ENCODE measurements around the gene FUT7. TPM values are rescaled to one million over a fixed set of nuclear protein-coding genes. Genes with fewer than 3 reads are reported as not detected.

The FUT7 gene
- total RNA-seq, 2 donors from 2014 or later: 1.6 to 1.8 TPM

DNA sequence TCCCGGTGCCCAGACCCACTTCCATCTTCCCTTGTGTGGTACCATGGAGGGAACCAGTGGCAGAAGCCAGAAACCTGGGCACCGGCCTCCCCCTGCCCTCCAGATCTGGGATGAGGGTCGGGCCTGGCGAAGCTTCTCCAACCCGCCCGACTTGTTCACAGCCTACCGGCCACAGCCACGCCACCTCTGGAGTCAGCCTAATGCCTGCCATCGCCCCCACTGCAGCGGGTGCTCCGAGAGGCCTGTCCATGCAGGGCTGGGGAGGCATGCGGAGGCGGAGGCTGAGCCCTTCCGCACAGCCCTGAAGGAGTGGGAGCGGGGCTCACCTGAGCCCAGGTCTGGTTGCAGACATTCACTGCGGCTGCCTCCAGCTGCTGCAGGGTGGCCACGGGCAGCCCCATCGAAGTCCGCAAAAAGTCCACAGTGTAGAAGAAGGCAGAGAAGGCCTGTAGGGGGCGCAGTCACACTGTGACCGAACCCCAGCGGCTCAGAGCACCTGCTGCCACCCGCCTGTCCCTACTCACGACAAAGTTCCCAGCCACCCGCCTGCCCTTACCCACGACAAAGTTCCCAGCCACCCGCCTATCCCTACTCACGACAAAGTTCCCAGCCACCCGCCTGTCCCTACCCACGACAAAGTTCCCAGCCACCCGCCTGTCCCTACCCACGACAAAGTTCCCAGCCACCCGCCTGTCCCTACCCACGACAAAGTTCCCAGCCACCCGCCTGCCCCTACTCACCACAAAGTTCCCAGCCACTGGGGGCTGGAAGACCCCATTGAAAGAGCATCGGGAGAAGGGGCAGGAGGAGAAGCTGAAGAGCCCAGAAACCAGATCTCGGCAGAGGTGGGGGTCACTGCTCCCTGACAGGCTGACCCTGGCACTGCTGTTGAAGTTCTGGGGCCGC is 17.9 kb upstream of the FUT7 start:
- Mint-ChIP-seq H3K4me1 (ENCODE audit: low read depth) (peaks cover 8% of the 10 kb centered on the region), H3K27ac (no peak overlapping the region), H3K36me3 (ENCODE audit: insufficient read depth in 2 of 2) (no peaks in the 10 kb centered on the region), H3K9me3 (no peaks in the 10 kb centered on the region), H3K27me3 (ENCODE audit: low read depth) (peaks cover 30% of the 10 kb centered on the region), H3K4me3 (no peak overlapping the region)
- peak; percentile 48 to 54 for ATAC-seq (replicated peaks in 1 of 2)
- peak; percentile 79 to 82 for DNase-seq

- no peaks in the 10 kb centered on the region for H3K9me3 Mint-ChIP-seq
- DNase-seq (no peak), ATAC-seq (replicated peaks in 1 of 2) (no peak)
Observed at GRCh38 chr9:137048655-137049543, 17.0 kb upstream of the FUT7 start.

GRCh38 chr9:137046088-137046787 is 14.3 kb upstream of the FUT7 start, which contains the start of gene NPDC1:
Gene NPDC1, minus strand, starts transcription at chr9:137046177. Its CDS starts 188 bp downstream, at chr9:137045989.
- peak; percentile 74 to 80 for ATAC-seq (replicated peaks in 1 of 2)
- no peaks in the 10 kb centered on the region for H3K36me3 Mint-ChIP-seq (ENCODE audit: insufficient read depth in 2 of 2)
- peaks cover 34% of the 10 kb centered on the region for H3K27me3 Mint-ChIP-seq (ENCODE audit: low read depth)
- peak; percentile 88 to 90 for DNase-seq
- H3K4me3 Mint-ChIP-seq: peak within 1 kb of the TSS; percentile 79 to 84
- H3K4me1 Mint-ChIP-seq (ENCODE audit: low read depth): peaks cover 21% of the 10 kb centered on the region
- no peaks in the 10 kb centered on the region for H3K9me3 Mint-ChIP-seq
- H3K27ac Mint-ChIP-seq: no peak within 1 kb of the TSS

More at GRCh38 chr9:137048655-137049543, 17.0 kb upstream of the FUT7 start:
- H3K27ac Mint-ChIP-seq: no peak overlapping the region
- no peak overlapping the region for H3K4me3 Mint-ChIP-seq
- H3K27me3 Mint-ChIP-seq (ENCODE audit: low read depth): peaks cover 34% of the 10 kb centered on the region
- H3K36me3 Mint-ChIP-seq (ENCODE audit: insufficient read depth in 2 of 2): no peaks in the 10 kb centered on the region
- peaks cover 16% of the 10 kb centered on the region for H3K4me1 Mint-ChIP-seq (ENCODE audit: low read depth)

DNA sequence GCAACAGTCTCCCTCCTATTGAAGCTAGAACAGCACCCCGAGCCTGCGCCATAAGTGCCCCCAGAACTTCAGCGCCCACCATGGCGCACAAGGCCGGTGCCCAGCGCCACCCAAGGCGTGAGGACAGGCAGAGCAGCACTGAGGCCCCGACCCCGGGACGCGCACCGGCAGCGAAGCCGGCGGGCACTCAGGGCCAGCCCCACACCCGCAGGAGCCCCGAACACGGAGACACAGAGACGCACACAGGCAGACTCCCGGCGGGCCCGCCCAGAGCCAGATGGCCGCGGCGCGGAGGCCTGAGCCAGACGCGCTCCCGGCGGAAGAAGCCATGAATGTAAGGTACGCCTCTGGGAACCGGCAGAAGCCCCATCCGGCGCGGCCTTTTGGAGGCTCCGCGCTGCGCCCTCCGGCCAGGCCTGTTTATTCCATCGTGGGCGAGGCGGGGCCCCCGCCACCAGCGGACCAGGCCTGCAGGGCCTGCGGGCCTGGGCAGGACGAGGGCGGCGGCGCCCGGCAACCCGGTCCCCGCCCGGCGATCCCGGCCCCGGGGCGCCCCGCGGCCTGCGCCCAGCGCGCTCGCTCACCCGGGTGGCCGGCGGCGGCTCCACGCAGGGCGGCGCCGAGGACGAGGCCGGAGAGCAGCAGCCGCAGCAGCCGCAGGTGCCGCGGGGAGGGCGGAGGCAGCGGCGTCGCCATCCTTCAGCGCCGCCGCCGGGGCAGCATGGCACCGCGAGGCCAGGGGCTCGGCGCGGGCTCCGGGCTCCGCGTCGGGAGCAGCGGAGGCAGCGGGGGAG is 13.6 kb upstream of the FUT7 start:
- no peaks in the 10 kb centered on the region for H3K36me3 Mint-ChIP-seq (ENCODE audit: insufficient read depth in 2 of 2)

GRCh38 chr9:137044502-137045177 is 12.8 kb upstream of the FUT7 start:
- Mint-ChIP-seq H3K4me3 (peak overlapping the region; percentile 76 to 84), H3K36me3 (ENCODE audit: insufficient read depth in 2 of 2) (no peaks in the 10 kb centered on the region), H3K4me1 (ENCODE audit: low read depth) (peaks cover 21% of the 10 kb centered on the region), H3K27me3 (ENCODE audit: low read depth) (peaks cover 28% of the 10 kb centered on the region), H3K27ac (no peak overlapping the region), H3K9me3 (no peaks in the 10 kb centered on the region)
- DNase-seq (no peak), ATAC-seq (replicated peaks in 1 of 2) (no peak)

More for the DNA sequence above, 13.6 kb upstream of the FUT7 start:
- Mint-ChIP-seq H3K27me3 (ENCODE audit: low read depth) (peaks cover 34% of the 10 kb centered on the region), H3K4me1 (ENCODE audit: low read depth) (peaks cover 21% of the 10 kb centered on the region), H3K27ac (no peak overlapping the region), H3K9me3 (no peaks in the 10 kb centered on the region), H3K4me3 (peak overlapping the region; percentile 79 to 84)
- peak; percentile 29 to 32 for ATAC-seq (replicated peaks in 1 of 2)
- DNase-seq: peak; percentile 40 to 41

DNA sequence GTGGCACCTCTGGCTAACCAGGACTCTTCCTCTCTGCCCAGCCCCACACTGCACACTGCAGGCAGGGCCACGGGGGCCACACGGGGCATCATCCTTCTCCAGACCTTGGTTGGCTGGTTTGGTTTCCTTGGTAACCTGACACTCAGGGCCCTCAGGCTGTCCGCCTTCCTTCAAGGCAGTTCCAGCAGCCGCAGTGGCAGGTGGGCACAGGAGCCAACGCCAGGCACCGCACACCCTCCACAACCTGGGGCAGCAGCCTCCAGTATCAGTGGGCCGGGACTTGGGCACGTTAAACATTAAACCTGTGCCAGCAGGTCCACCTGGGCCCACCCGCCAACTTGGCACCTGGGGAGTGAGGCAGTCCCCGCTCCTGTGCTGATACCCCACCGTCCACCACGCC is 12.1 kb upstream of the FUT7 start:
- Mint-ChIP-seq H3K36me3 (ENCODE audit: insufficient read depth in 2 of 2) (no peaks in the 10 kb centered on the region), H3K4me1 (ENCODE audit: low read depth) (peaks cover 21% of the 10 kb centered on the region), H3K27me3 (ENCODE audit: low read depth) (peaks cover 23% of the 10 kb centered on the region), H3K27ac (no peak overlapping the region), H3K9me3 (no peaks in the 10 kb centered on the region), H3K4me3 (peak overlapping the region in 1 of 2 donors; percentile 84)
- ATAC-seq (replicated peaks in 1 of 2) (no peak), DNase-seq (no peak)

DNA sequence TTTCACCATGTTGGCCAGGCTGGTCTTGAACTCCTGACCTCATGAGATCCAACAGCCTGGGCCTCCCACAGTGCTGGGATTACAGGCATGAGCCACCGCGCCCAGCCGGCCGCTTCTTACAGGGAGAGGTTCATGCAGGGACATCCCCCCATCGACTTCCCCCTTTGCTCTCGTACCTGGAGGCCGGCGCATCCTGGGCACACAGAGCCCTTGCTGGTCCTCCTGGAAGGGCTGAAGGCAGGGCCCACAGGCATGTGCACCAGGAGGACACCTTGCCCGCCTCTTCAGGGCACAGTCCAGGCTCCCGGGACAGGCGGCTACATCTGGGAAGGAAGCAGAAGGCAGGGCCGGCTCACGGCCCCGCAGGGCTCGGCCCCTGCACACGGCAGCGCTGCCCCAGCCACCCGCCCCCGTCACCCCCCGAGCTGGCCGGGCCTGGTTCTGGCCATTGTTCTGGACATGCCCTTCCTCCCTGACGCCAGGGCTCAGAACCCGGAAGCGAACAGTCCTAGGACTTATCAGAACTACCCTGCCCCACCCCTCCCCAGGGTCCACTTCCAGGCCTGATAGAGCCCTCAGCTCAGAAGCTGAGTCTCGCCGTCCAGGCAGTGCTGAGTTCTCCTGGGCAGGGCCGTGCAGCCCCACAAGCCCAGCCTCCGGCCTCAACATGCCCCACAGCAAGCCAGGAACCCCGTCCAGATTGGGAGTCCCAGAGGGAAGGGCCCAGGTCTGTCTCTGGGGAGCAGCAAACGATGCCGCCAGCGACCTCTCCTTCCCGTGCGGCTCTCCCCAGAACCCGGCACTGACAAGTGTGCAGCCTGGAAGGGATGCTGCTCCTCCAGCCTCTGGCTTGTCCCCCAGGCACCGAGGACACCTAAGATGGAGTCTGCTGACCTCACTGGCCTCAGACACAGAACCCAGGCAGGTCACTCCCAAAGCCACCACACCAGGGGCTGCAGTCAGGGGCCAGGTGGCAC is 11.2 kb upstream of the FUT7 start:
- no peak overlapping the region for H3K4me3 Mint-ChIP-seq
- H3K4me1 Mint-ChIP-seq (ENCODE audit: low read depth): peaks cover 21% of the 10 kb centered on the region
- no peak overlapping the region for H3K27ac Mint-ChIP-seq
- DNase-seq (no peak), ATAC-seq (replicated peaks in 1 of 2) (no peak)
- H3K27me3 Mint-ChIP-seq (ENCODE audit: low read depth): peaks cover 21% of the 10 kb centered on the region
- peaks cover 0 to 5% of the 10 kb centered on the region in 2 donors for H3K36me3 Mint-ChIP-seq (ENCODE audit: insufficient read depth in 2 of 2)
- H3K9me3 Mint-ChIP-seq: no peaks in the 10 kb centered on the region

GRCh38 chr9:137041124-137041523 is 9.2 kb upstream of the FUT7 start:
- H3K4me1 Mint-ChIP-seq (ENCODE audit: low read depth): peaks cover 17% of the 10 kb centered on the region
- H3K36me3 Mint-ChIP-seq (ENCODE audit: insufficient read depth in 2 of 2): peaks cover 0 to 5% of the 10 kb centered on the region in 2 donors
- H3K27ac Mint-ChIP-seq: no peak overlapping the region
- DNase-seq: no peak
- no peak overlapping the region for H3K4me3 Mint-ChIP-seq
- ATAC-seq (replicated peaks in 1 of 2): no peak
- no peaks in the 10 kb centered on the region for H3K9me3 Mint-ChIP-seq
- H3K27me3 Mint-ChIP-seq (ENCODE audit: low read depth): peaks cover 8% of the 10 kb centered on the region

DNA sequence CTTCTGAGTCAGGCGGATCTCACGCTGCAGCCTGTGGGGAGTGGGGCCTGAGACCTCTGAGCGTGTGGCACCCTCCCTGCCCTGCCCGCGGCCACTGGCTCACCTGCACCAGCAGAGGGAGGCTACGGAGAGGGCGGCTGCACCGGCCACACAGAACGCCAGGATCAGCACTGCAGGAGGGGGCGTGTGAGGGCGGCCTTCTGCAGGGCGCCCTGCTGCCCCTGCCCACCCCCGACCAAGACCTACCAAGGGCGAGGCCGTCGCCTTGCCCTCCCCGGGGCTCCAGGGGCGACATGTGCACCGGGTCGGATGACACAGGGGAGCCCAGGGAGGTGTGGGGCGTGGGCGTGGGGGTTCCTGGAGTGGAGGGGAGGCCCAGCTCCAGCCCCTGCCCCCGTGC is 8.7 kb upstream of the FUT7 start:
- peaks cover 8% of the 10 kb centered on the region for H3K27me3 Mint-ChIP-seq (ENCODE audit: low read depth)
- ATAC-seq (replicated peaks in 1 of 2): no peak
- H3K4me1 Mint-ChIP-seq (ENCODE audit: low read depth): peaks cover 16% of the 10 kb centered on the region
- H3K36me3 Mint-ChIP-seq (ENCODE audit: insufficient read depth in 2 of 2): peaks cover 0 to 5% of the 10 kb centered on the region in 2 donors
- DNase-seq: no peak
- no peaks in the 10 kb centered on the region for H3K9me3 Mint-ChIP-seq
- no peak overlapping the region for H3K4me3 Mint-ChIP-seq
- H3K27ac Mint-ChIP-seq: no peak overlapping the region

DNA sequence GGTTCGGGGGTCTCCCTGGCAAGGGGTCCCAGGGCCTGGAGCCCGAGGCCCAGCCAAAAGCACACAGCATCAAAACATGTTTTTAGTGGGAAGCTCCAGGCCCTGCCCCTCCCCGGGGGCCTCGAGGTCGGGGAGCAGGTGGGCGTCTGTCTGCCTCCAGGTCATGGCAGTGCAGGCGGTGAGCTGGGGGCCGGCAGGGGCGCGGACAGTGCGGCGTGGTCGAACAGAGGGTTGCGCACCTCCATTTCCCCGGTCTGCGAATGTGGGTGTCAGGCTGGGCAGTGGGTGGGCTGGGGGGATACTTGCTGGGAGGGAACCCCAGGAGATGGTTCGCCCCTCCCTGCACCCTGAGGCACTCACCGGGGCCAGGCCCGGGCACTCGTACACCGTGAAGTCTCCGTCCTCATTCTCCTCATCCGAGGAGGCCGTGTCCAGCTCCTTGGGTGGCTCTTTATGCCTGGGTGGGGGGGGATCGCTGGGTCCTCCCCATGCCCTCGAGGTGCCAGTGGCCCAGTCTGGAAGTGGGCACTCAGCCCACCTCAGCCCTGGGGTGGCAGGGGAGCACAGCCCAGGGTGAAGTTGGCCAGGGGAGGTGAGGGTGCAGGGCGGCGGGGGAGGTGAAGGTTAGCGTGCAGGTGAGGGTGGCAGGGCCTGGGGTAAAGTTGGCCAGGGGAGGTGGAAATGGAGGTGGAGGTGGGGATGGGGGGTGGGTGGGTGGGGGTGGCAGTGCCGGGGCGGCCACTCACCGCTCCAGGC is 7.9 kb upstream of the FUT7 start:
- no peak overlapping the region for H3K27ac Mint-ChIP-seq
- H3K36me3 Mint-ChIP-seq (ENCODE audit: insufficient read depth in 2 of 2): peaks cover 0 to 5% of the 10 kb centered on the region in 2 donors
- DNase-seq: no peak
- peaks cover 4% of the 10 kb centered on the region for H3K27me3 Mint-ChIP-seq (ENCODE audit: low read depth)
- no peaks in the 10 kb centered on the region for H3K9me3 Mint-ChIP-seq
- peaks cover 20% of the 10 kb centered on the region for H3K4me1 Mint-ChIP-seq (ENCODE audit: low read depth)
- no peak for ATAC-seq (replicated peaks in 1 of 2)
- no peak overlapping the region for H3K4me3 Mint-ChIP-seq

All from activated T-cell treated with anti-CD3 and anti-CD28 coated beads, Interleukin-2, amount 50 U/mL, for 72 hours (primary cell).